Measurements from ENCODE around the gene ZMYM2. TPM values are rescaled to one million over a fixed set of nuclear protein-coding genes. Genes with fewer than 3 reads are reported as not detected.

ZMYM2 gene
- total RNA-seq, 4 donors from 2014 or later: 40.6 to 92.8 (median 50.7) TPM

GRCh38 chr13:20000062-20000552 lies 41.6 kb downstream of the ZMYM2 start:
- Histone ChIP-seq H3K4me3 (no peak overlapping the region), H3K27ac (no peak overlapping the region), H3K27me3 (no peaks in the 10 kb centered on the region), H3K4me1 (peaks cover 0 to 10% (median 0%) of the 10 kb centered on the region in 3 donors), H3K36me3 (peaks cover 4 to 38% of the 10 kb centered on the region in 2 donors), H3K9me3 (no peaks in the 10 kb centered on the region)
- no peak for ATAC-seq
- 64 to 83% methylated on average over 4 of the region's 5 CpGs for WGBS, 2 donors (ENCODE audit: low coverage in 1 of 2)
- TF ChIP-seq POLR2AphosphoS5 (IDR thresholded peaks at IDR 0.05) (no peak), EP300 (IDR thresholded peaks at IDR 0.05) (no peak), POLR2A (IDR thresholded peaks at IDR 0.05) (no peak)
- TF ChIP-seq, protein P1, sequence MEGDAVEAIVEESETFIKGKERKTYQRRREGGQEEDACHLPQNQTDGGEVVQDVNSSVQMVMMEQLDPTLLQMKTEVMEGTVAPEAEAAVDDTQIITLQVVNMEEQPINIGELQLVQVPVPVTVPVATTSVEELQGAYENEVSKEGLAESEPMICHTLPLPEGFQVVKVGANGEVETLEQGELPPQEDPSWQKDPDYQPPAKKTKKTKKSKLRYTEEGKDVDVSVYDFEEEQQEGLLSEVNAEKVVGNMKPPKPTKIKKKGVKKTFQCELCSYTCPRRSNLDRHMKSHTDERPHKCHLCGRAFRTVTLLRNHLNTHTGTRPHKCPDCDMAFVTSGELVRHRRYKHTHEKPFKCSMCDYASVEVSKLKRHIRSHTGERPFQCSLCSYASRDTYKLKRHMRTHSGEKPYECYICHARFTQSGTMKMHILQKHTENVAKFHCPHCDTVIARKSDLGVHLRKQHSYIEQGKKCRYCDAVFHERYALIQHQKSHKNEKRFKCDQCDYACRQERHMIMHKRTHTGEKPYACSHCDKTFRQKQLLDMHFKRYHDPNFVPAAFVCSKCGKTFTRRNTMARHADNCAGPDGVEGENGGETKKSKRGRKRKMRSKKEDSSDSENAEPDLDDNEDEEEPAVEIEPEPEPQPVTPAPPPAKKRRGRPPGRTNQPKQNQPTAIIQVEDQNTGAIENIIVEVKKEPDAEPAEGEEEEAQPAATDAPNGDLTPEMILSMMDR (IDR thresholded peaks at IDR 0.05): no peak

DNA sequence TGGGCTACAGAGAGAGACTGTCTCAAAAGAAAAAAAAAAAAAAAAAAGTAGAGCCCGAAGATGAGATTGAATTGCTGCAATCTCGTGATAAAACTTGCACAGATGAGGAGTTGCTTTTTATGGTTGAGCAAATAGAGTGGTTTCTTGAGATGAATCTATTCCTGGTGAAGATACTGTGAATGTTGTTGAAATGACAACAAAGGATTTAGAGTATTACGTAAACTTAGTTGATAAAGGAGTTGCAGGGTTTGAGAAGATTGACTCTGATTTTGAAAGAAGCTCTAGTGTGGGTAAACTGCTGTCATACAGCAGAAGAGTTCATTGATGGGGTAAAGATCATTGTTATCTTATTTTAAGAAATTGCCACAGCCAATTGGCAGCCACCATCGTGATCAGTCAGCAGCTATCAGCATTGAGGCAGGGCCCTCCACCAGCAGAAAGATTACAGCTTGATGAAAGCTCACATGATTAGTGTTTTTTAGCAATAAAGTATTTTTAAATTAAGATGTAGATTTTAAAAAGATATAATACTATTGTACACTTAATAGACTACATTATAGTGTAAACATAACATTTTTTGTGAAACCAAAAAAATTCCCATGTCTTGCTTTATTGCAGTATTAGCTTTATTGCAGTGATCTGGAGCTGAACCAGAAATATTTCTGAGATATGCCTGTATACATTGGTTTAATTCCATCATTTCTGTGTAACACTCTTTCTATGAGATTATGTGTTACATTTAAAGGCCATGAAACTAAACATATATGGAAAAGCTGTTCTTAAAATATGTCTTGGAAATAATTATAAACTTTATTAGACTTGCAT lies 43.1 kb downstream of the ZMYM2 start:
- Histone ChIP-seq H3K27me3 (no peaks in the 10 kb centered on the region), H3K27ac (no peak overlapping the region), H3K9me3 (no peaks in the 10 kb centered on the region), H3K4me1 (peaks cover 0 to 10% (median 0%) of the 10 kb centered on the region in 3 donors), H3K4me3 (no peak overlapping the region), H3K36me3 (peaks cover 4 to 40% of the 10 kb centered on the region in 2 donors)
- no peak for ATAC-seq
- 72 to 75% methylated on average over 2 to 4 of the region's 4 CpGs for WGBS, 2 donors (ENCODE audit: low coverage in 1 of 2)
- no peak for TF ChIP-seq EP300 (IDR thresholded peaks at IDR 0.05)
- TF ChIP-seq, protein P1 (IDR thresholded peaks at IDR 0.05): no peak
- TF ChIP-seq POLR2A (IDR thresholded peaks at IDR 0.05): no peak
- no peak for TF ChIP-seq POLR2AphosphoS5 (IDR thresholded peaks at IDR 0.05)

DNA sequence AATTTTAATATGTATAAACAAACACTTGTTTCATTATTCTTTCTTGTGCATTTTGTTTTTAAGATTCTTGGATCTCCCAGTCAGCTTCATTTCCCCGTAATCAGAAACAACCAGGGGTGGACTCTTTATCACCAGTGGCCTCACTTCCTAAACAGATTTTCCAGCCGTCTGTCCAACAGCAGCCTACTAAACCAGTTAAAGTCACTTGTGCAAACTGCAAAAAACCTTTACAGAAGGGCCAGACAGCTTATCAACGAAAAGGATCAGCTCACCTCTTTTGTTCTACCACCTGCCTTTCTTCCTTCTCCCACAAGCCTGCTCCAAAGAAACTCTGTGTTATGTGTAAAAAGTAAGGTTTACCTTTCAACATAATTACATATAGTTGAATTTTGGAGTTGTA lies 44.3 kb downstream of the ZMYM2 start:
- no peak overlapping the region for H3K4me3 ChIP-seq
- no peaks in the 10 kb centered on the region for H3K27me3 ChIP-seq
- TF ChIP-seq POLR2AphosphoS5 (IDR thresholded peaks at IDR 0.05) (no peak), POLR2A (IDR thresholded peaks at IDR 0.05) (no peak), EP300 (IDR thresholded peaks at IDR 0.05) (no peak)
- TF ChIP-seq, protein P1 (IDR thresholded peaks at IDR 0.05): no peak
- peaks cover 0 to 10% (median 0%) of the 10 kb centered on the region in 3 donors for H3K4me1 ChIP-seq
- peaks cover 4 to 51% of the 10 kb centered on the region in 2 donors for H3K36me3 ChIP-seq
- H3K9me3 ChIP-seq: peaks cover 0 to under 1% (median 0%) of the 10 kb centered on the region in 3 donors
- H3K27ac ChIP-seq: no peak overlapping the region
- no peak for ATAC-seq
- 54 to 60% methylated on average over 3 of the region's 3 CpGs for WGBS, 2 donors (ENCODE audit: low coverage in 1 of 2)

GRCh38 chr13:20006206-20006605 lies 47.7 kb downstream of the ZMYM2 start:
- 83 to 100% methylated on average over 1 of the region's 1 CpG for WGBS, 2 donors (ENCODE audit: low coverage in 1 of 2)

More at GRCh38 chr13:20006206-20006605, 47.7 kb downstream of the ZMYM2 start:
- no peak overlapping the region for H3K27ac ChIP-seq
- no peak overlapping the region for H3K4me3 ChIP-seq
- H3K9me3 ChIP-seq: peaks cover 0 to 6% (median 0%) of the 10 kb centered on the region in 3 donors
- H3K27me3 ChIP-seq: no peaks in the 10 kb centered on the region
- TF ChIP-seq EP300 (IDR thresholded peaks at IDR 0.05) (no peak), POLR2A (IDR thresholded peaks at IDR 0.05) (no peak), POLR2AphosphoS5 (IDR thresholded peaks at IDR 0.05) (no peak)
- TF ChIP-seq, protein P1 (IDR thresholded peaks at IDR 0.05): no peak
- ATAC-seq: no peak
- peaks cover 0 to 5% (median 0%) of the 10 kb centered on the region in 3 donors for H3K4me1 ChIP-seq
- peaks cover 4 to 85% of the 10 kb centered on the region in 2 donors for H3K36me3 ChIP-seq

All from gastroesophageal sphincter (tissue), 4 donors.